HG03135 (cell line): Measurements from ENCODE around the gene ZBTB7C.

Source experiments
- ATAC-seq: cut with Tn5 transposase; IDR thresholded peaks from one replicate; pipeline ENCODE4 v1.9.1; 2021; ENCODE audit warnings: mild to moderate bottlenecking, moderate library complexity; ENCODE audit not compliant: unreplicated experiment

The ZBTB7C gene

GRCh38 chr18:47985866-47986265 is 423.3 kb downstream of the ZBTB7C start:
- ATAC-seq, result no peak

- no peak for ATAC-seq
These were observed 424.2 kb downstream of the ZBTB7C start for GRCh38 chr18:47984991-47985390.

DNA sequence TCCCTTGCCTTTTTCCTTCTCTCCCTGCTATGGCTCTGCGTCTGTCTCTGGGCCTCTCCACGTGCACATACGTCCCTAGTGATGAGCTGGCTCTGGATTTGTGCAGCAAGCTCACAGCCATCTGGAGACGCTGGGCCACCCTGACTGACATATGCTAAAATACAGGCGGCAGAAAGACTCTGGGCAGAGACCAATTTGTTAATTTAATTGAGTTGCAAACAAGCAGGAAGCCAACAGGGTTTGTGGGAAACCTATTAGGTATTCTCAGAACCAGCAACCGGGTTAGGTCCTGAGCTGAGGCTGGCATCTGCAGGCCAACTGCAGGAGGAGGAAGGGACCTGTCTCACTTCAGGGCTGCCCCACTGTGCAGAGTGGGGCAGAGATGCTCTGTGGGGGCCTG is 425.2 kb downstream of the ZBTB7C start:
- ATAC-seq, result no peak

DNA sequence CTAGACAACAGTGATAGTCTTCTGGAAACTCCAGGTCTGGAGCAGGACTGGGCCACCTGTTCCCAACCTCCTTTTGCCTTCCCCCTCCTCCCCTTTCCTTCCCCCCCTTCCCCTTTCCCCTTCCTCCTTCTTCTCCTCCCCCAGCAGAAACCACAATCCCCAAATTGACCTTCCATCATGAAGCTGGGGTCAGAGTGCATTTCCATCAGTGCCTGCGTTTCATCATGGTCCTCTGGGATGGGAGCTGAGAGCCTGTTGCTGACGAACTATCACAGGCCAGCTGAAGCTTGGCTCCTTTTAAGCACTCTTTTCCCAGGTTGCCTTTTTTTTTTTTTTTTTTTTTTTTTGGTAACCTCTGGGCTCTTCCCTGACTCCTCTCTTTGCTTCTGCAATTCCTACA is 426.1 kb downstream of the ZBTB7C start:
- no peak for ATAC-seq

- no peak for ATAC-seq
These were observed 427.4 kb downstream of the ZBTB7C start for GRCh38 chr18:47981830-47982229.

GRCh38 chr18:47981320-47981719 is 427.9 kb downstream of the ZBTB7C start:
- ATAC-seq, result no peak

GRCh38 chr18:47979611-47980200 is 429.5 kb downstream of the ZBTB7C start:
- ATAC-seq, result no peak

GRCh38 chr18:47978603-47979002 is 430.6 kb downstream of the ZBTB7C start:
- no peak for ATAC-seq

DNA sequence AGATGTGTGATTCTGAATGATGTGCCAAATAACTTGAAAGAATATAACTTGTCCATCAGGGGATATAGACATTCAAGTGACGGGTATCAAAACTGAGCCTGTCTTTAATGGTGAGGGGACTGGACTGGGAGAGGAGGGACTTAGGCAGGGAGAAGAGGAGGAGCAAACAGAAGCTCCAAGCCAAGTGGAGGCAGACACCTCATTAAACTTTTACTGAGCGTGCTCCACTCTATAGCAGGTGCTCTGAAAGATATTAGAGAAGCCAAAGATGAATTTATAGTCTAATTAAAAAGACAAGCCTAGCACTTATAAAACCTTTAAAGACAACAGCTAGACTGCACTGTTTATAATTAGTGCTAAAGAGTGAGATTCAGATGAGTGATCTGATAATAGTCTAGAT is 431.0 kb downstream of the ZBTB7C start:
- no peak for ATAC-seq
